GM18858 (cell line): ENCODE measurements around the gene TRIM36.

Source experiments
- ATAC-seq: cut with Tn5 transposase; IDR thresholded peaks from one replicate; pipeline ENCODE4 v1.9.1; 2021; ENCODE audit not compliant: unreplicated experiment

TRIM36 gene

DNA sequence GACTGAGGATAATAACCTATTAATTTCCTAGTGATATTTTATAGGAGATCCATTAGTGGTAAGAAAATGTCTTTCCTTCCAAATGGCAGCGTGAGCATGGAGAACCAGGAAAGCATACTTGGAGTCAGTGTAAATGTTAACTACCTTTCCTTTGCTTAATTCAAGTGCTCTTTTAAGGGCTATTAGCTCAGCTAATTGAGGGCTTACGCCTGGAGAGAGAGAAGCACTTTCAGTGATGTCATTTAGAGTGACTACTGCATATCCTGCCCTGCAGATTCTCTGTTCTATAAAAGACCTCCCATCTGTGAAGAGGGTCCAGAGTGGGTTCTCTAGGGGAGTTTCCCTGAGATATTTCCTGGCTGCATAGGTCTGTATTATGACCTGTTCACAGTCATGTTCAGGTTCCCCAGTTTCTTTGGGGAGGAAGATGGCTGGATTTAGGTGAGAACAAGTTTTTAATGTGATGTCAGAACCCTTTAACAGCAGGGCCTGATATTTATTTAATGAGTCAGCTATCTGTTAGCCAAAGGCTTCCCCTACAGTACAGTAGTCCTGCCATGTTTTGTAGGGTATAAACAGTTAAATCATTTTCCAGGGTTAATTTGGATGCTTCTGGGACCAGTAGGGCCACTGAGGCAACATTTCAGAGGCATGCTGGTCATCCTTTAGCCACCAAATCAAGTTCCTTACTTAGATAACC, 89.6 kb downstream of the TRIM36 start:
- no peak for ATAC-seq
